Common myeloid progenitor, CD34-positive (primary cell): ENCODE data around the gene TGM4.

Experiments
- CTCF ChIA-PET: fragments of 350-600 bp; sonication (Branson Sonifier 250); formaldehyde crosslinking; loops from one replicate; lab custom pipeline; 2021; ENCODE audit warnings: antibody characterized with exemption; lab: Charles Lee
- POLR2A ChIA-PET: fragments of 350-600 bp; sonication (Branson Sonifier 250); formaldehyde crosslinking; loops from one replicate; lab custom pipeline; 2021; ENCODE audit warnings: antibody characterized with exemption; lab: Charles Lee
- DNase-seq, 3 donors: peaks; one replicate each; pipeline versions ENCODE4 v3.0.0 to v3.0.0-alpha.2; 2013
- H3K27ac ChIP-seq, 2 experiments: 1 replicate in 1 of 2; 2 replicates in 1 of 2; pipeline ENCODE4 v1.7.0; 2013; ENCODE audit warnings: inconsistent platforms in 2 of 2, low read length in 2 of 2, mild to moderate bottlenecking in 2 of 2, low read depth in 1 of 2, moderate library complexity in 1 of 2; ENCODE audit not compliant: severe bottlenecking in 2 of 2, insufficient read depth in 1 of 2, poor library complexity in 1 of 2
- H3K27me3 ChIP-seq, 5 experiments: replicated peaks in 2 of 5; 1 replicate in 3 of 5; 2 replicates in 2 of 5; pipeline versions ENCODE4 v1.6.1 to v1.7.0; 2013; ENCODE audit warnings: low read length in 4 of 5, mild to moderate bottlenecking in 2 of 5, moderate library complexity in 2 of 5, inconsistent platforms in 1 of 5; ENCODE audit not compliant: insufficient read depth in 5 of 5, control insufficient read depth in 4 of 5
- H3K36me3 ChIP-seq, 4 experiments: 1 replicate in 2 of 4; 2 replicates in 2 of 4; pipeline versions ENCODE4 v1.6.1 to v1.7.0; 2013; ENCODE audit warnings: low read length in 3 of 4, control low read depth in 1 of 4, mild to moderate bottlenecking in 1 of 4; ENCODE audit not compliant: control insufficient read depth in 4 of 4, insufficient read depth in 4 of 4
- H3K4me1 ChIP-seq, 4 experiments: 1 replicate in 3 of 4; 2 replicates in 1 of 4; pipeline versions ENCODE4 v1.6.1 to v1.7.1; 2013; ENCODE audit warnings: low read length in 3 of 4, mild to moderate bottlenecking in 3 of 4, control low read depth in 1 of 4, inconsistent platforms in 1 of 4, moderate library complexity in 1 of 4; ENCODE audit not compliant: control insufficient read depth in 4 of 4, insufficient read depth in 4 of 4; ENCODE audit errors: control extremely low read depth in 1 of 4
- H3K4me3 ChIP-seq, 7 experiments: 1 replicate in 4 of 7; 2 replicates in 3 of 7; pipeline versions ENCODE4 v1.5.1 to v1.7.0; 2013; ENCODE audit warnings: mild to moderate bottlenecking in 7 of 7, low read length in 6 of 7, moderate library complexity in 6 of 7, inconsistent platforms in 2 of 7, low read depth in 2 of 7, control low read depth in 1 of 7; ENCODE audit not compliant: insufficient read depth in 4 of 7, control insufficient read depth in 1 of 7; ENCODE audit errors: extremely low read depth in 1 of 7
- H3K9me3 ChIP-seq, 5 experiments: 1 replicate in 4 of 5; 2 replicates in 1 of 5; pipeline versions ENCODE4 v1.6.1 to v1.7.1; 2013; ENCODE audit warnings: low read length in 4 of 5, mild to moderate bottlenecking in 2 of 5, inconsistent platforms in 1 of 5, low read depth in 1 of 5, moderate library complexity in 1 of 5; ENCODE audit not compliant: control insufficient read depth in 4 of 5, insufficient read depth in 2 of 5; ENCODE audit errors: control extremely low read depth in 1 of 5
- WGBS: methylation state at CpG from one replicate; pipeline ENCODE4 v1.1.5; 2013; ENCODE audit not compliant: insufficient coverage; 5-methylcytosine and 5-hydroxymethylcytosine counted together

The TGM4 gene

DNA sequence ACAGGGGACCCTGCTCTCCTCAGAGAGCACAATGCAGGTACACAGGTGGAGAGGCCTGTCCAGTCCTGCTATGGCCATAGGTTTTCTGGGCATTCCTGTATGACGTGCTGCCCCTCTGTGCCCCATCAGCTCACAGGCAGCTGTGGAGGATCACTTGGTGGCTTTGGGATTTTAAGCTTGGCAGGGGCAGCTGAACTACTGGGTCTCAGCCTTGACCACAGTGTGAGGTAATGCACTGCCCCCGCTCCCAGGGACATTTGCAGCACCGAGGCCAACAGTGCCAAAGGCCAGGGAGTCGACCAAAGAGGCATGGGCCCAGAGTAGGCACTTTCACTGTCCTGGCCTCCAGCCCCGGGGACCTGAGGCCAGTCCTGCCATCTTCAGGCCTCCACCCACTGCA, 55.4 kb downstream of the TGM4 start:
- Histone ChIP-seq H3K27me3 (no peaks in the 10 kb centered on the region), H3K4me3 (no peak overlapping the region), H3K36me3 (peaks cover 36 to 80% (median 58%) of the 10 kb centered on the region in 4 experiments), H3K4me1 (no peaks in the 10 kb centered on the region), H3K27ac (no peak overlapping the region), H3K9me3 (no peaks in the 10 kb centered on the region)
- ChIA-PET CTCF (no interaction called here), POLR2A (no interaction called here)
- 100% methylated on average over 2 of the region's 5 CpGs for WGBS
- DNase-seq = no peak

DNA sequence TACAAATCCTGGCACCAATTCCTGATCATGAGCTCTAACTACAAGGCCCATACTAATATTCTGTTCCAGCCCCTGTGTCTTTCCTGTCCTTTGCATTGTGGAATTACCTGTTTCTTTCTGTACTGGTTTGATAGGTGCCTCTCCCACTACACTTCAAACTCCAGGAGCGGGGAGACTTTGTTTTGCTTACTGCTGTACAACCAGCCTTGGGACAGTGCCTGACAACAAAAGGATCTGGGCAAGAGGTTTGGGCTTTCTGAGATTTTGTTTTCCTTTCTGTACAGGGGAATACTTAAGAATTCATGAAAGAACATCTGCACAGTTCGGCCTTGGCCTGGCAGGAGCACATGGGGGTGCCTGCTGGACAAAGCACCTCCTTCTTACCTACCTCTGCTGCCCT, 56.5 kb downstream of the TGM4 start:
- Histone ChIP-seq H3K27me3 (no peaks in the 10 kb centered on the region), H3K27ac (no peak overlapping the region), H3K9me3 (no peaks in the 10 kb centered on the region), H3K4me1 (no peaks in the 10 kb centered on the region), H3K4me3 (no peak overlapping the region), H3K36me3 (peaks cover 36 to 74% (median 57%) of the 10 kb centered on the region in 4 experiments)
- CTCF ChIA-PET = interaction anchor here (1.5 kb wide), 1 partner anchor 12 kb away, joined by 3 read pairs; no protein-coding TSS in a partner anchor
- no CpG with 5 or more reads among the region's 2 CpGs for WGBS
- no peak for DNase-seq
- POLR2A ChIA-PET = no interaction called here

DNA sequence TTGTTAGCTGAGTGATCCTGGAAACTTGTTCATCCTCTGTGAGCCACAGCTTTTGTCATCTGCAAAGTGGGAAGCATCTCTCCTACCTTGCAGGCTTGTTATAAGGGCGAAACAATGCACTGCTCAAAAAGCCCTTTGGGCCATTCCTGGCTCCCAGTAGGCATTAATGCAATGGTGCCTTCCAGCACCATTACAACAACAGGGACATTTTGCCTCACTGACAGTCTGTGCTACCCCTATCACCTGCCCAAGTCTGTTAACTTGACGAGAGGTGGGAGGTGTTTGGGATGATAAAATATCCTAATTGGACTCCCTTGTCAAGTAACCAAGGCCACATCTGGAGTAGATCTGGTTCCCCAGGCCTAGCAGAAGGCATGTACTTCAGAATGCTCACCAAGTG, 57.4 kb downstream of the TGM4 start:
- no peaks in the 10 kb centered on the region for H3K27me3 ChIP-seq
- 100% methylated on average over 1 of the region's 2 CpGs for WGBS
- H3K9me3 ChIP-seq = no peaks in the 10 kb centered on the region
- DNase-seq = no peak
- CTCF ChIA-PET = interaction anchor here (1.5 kb wide), 1 partner anchor 11 kb away, joined by 3 read pairs; no protein-coding TSS in a partner anchor
- H3K27ac ChIP-seq = no peak overlapping the region
- H3K36me3 ChIP-seq = peaks cover 36 to 73% (median 54%) of the 10 kb centered on the region in 4 experiments
- POLR2A ChIA-PET = no interaction called here
- no peaks in the 10 kb centered on the region for H3K4me1 ChIP-seq
- no peak overlapping the region for H3K4me3 ChIP-seq

DNA sequence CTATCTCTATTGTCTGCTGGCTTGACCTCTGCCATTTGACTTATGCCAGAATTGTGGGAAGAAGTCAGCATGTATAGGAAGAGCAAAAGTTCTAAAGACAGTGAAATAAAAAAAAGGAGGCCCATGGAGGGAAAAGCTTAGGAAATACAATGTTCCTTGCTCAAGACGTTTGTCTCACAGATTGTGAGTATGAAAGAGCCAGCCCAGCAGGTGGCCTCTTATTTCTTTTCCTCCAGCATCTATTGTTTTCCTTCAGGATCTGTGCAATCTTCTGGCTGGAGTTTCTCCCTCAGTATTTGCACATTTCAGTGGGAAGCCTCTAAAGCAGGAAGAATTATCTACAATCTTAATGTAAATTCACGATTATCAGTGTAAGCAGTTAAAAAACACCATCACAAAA, 57.9 kb downstream of the TGM4 start:
- H3K27ac ChIP-seq = no peak overlapping the region
- POLR2A ChIA-PET = no interaction called here
- DNase-seq = no peak
- WGBS = 88% methylated on average over 1 of the region's 2 CpGs
- CTCF ChIA-PET = interaction anchor here (1.5 kb wide), 1 partner anchor 10 kb away, joined by 3 read pairs; no protein-coding TSS in a partner anchor
- no peaks in the 10 kb centered on the region for H3K4me1 ChIP-seq
- H3K9me3 ChIP-seq = no peaks in the 10 kb centered on the region
- no peaks in the 10 kb centered on the region for H3K27me3 ChIP-seq
- peaks cover 34 to 71% (median 54%) of the 10 kb centered on the region in 4 experiments for H3K36me3 ChIP-seq
- no peak overlapping the region for H3K4me3 ChIP-seq

DNA sequence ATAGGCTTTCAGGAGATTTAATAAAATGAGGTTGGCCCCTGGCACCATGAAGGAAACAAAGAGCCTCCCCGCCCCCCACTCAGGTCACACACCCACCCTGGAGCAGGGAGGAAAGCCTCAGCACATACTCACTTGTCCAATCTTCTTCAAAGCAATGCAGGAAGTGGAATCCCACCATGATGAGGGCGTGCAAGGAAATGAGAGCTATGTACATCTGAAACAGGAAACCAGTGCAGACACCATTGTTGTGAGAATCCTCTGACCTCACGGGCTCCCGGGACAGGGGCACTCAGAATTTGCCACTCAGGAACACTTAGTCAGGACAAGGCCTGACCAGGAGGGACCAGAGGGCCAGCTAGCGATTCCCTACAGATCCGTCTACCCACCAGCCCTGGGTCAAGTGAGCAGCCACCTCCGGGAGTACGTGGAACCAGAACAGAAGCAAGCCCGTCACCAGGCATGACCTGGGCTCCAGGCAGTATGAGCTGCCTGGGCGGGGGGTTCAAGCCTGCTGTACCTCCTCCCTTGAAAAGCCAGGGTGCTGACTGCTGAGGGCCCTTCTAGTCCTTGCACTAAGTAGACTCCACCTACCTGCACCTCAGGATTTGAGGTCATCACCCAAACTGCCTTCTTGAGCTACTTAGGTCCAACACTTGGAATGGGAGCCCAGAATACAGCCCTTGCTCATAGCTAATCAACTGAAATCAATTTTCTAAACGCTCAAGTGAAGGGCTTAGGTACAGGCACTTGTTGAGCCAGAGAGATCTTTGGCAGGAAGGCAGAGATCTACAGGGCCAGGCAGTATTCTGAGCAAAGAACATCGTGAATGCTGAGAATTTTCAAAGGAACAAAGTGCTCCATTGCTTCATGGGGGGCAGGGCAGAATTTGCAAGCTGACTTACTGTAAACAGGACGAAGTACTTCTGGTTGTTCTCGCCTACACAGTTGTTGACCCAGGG, 58.9 kb downstream of the TGM4 start:
- Histone ChIP-seq H3K36me3 (peaks cover 33 to 68% (median 50%) of the 10 kb centered on the region in 4 experiments), H3K27me3 (no peaks in the 10 kb centered on the region), H3K4me3 (no peak overlapping the region), H3K9me3 (no peaks in the 10 kb centered on the region), H3K4me1 (no peaks in the 10 kb centered on the region), H3K27ac (no peak overlapping the region)
- WGBS = 97% methylated on average over 13 of the region's 14 CpGs
- no peak for DNase-seq
- ChIA-PET POLR2A (no interaction called here), CTCF (interaction anchor here (1.4 kb wide), 1 partner anchor 18 kb away, joined by 5 read pairs; no protein-coding TSS in a partner anchor)

DNA sequence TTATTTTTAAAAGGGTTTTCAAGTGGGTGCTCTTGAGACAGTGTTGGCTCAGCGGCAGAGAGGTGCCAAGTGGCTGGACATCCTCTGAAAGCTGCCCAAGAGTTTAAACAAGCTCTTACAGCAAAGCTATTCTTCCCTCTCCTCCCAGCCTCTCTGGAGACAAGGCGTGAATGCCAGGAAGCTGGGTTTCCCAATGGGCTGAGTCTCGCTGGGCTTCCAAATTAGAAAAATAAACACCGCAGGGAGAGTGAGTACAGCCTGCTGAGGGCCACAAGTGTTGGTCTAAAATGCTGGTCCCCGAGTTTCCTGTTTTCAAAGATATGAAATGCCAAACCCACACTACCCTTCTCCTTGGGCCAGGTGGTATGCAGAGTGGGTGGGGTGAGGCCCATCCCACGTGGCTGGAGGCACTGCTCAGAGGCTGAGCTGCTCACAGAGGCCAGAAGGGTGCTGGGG, 65.2 kb downstream of the TGM4 start:
- ChIA-PET CTCF (no interaction called here), POLR2A (no interaction called here)
- no peaks in the 10 kb centered on the region for H3K4me1 ChIP-seq
- H3K27ac ChIP-seq = no peak overlapping the region
- WGBS = 92% methylated on average over 5 of the region's 6 CpGs
- H3K9me3 ChIP-seq = no peaks in the 10 kb centered on the region
- H3K4me3 ChIP-seq = no peak overlapping the region
- DNase-seq = no peak
- no peaks in the 10 kb centered on the region for H3K27me3 ChIP-seq
- H3K36me3 ChIP-seq = peaks cover 6 to 62% (median 34%) of the 10 kb centered on the region in 4 experiments
